ENCODE results near the gene MYO3B. TPM values are rescaled to one million over a fixed set of nuclear protein-coding genes. Genes with fewer than 3 reads are reported as not detected.

Gene MYO3B
- total RNA-seq, 2 experiments from 2014 or later = 0.17 TPM; not detected in 1

DNA sequence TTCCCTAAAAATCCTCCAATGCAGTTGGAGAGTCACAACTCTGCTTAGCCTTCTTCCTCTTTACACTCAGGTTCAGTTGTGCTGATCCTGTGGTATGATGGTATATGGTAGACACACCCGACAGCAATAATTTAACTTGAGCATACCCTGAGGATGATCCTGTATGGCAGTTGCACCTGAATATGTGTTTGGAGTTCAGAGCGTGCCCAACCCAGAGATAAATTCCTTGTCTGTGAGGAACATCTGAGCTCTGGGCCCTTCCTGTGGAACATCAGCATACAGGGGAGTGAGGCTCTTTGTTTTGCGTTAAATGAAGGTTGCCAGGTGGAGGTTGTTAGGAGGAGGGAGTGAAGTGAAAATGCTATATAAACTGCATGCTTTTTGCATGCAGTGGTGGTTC lies 187.7 kb downstream of the MYO3B start:
- no peak overlapping the region for H3K4me3 Mint-ChIP-seq
- peaks cover 10% of the 10 kb centered on the region for H3K27me3 Mint-ChIP-seq (ENCODE audit: low read depth)
- H3K4me1 Mint-ChIP-seq (ENCODE audit: low read depth) = peaks cover 47% of the 10 kb centered on the region
- intact Hi-C loops (cut with micrococcal nuclease) = loop anchor here (10.0 kb wide), 1 partner anchor 719 kb away; no protein-coding TSS in a partner anchor
- no peaks in the 10 kb centered on the region for H3K36me3 Mint-ChIP-seq (ENCODE audit: low read depth)
- DNase-seq = no peak
- CTCF ChIA-PET = interaction anchor here (0.9 to 1.6 kb wide), 2 partner anchors 44 to 447 kb away, joined by 3 to 4 read pairs; no protein-coding TSS in a partner anchor
- no peak overlapping the region for H3K27ac Mint-ChIP-seq
- no peaks in the 10 kb centered on the region for H3K9me3 Mint-ChIP-seq

DNA sequence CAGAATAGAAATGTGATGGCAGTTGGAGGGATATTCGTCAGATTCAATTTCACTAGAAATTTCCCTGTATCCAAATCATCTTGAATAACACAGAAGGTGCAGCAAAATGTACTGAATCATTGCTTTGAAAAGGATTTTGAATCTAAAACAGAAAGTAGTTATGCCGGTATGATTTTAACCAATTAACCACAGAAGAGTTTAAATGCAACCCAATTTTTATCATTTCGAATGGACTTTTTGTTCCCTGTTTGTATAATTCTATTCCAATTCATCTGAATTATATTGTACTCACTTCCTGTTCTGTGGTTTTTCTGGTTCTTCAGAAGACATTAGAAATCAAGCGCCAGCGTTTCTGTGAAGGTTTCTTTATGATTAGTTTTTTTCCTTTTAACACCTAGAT lies 190.4 kb downstream of the MYO3B start:
- Mint-ChIP-seq H3K4me3 (no peak overlapping the region), H3K4me1 (ENCODE audit: low read depth) (peaks cover 34% of the 10 kb centered on the region), H3K27me3 (ENCODE audit: low read depth) (peaks cover 18% of the 10 kb centered on the region), H3K36me3 (ENCODE audit: low read depth) (no peaks in the 10 kb centered on the region), H3K9me3 (no peaks in the 10 kb centered on the region), H3K27ac (no peak overlapping the region)
- CTCF ChIA-PET = interaction anchor here (3.9 kb wide), 1 partner anchor 446 kb away, joined by 45 read pairs; the partner anchor contains the start of gene GAD1
- no peak for DNase-seq
- intact Hi-C loops (cut with micrococcal nuclease) = loop anchor here (10.0 kb wide), 1 partner anchor 716 kb away; no protein-coding TSS in a partner anchor

DNA sequence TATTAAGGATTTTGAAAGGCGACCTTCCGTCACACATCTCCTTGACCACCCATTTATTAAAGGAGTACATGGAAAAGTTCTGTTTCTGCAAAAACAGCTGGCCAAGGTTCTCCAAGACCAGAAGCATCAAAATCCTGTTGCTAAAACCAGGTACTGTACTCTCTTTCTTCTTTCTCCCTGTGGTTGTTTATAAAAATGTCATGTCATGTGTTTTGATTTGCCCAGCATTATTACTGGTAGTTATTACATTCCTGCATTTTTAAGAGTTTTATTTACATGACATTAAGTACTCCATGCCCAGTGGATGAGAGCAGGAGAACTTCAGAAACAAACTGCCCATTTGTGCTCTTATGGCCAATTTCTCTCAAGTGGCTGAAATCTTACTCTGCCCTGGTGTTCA lies 191.3 kb downstream of the MYO3B start:
- no peaks in the 10 kb centered on the region for H3K36me3 Mint-ChIP-seq (ENCODE audit: low read depth)
- peaks cover 29% of the 10 kb centered on the region for H3K4me1 Mint-ChIP-seq (ENCODE audit: low read depth)
- DNase-seq = no peak
- H3K27me3 Mint-ChIP-seq (ENCODE audit: low read depth) = peaks cover 24% of the 10 kb centered on the region
- CTCF ChIA-PET = interaction anchor here (0.6 to 3.9 kb wide), 13 partner anchors 8 to 504 kb away, joined by 3 to 45 read pairs (median 5); partner anchors contain the start of genes ERICH2 and GAD1
- no peak overlapping the region for H3K4me3 Mint-ChIP-seq
- intact Hi-C loops (cut with micrococcal nuclease) = loop anchor here (10.0 kb wide), 1 partner anchor 716 kb away; no protein-coding TSS in a partner anchor
- H3K27ac Mint-ChIP-seq = no peak overlapping the region
- no peaks in the 10 kb centered on the region for H3K9me3 Mint-ChIP-seq

DNA sequence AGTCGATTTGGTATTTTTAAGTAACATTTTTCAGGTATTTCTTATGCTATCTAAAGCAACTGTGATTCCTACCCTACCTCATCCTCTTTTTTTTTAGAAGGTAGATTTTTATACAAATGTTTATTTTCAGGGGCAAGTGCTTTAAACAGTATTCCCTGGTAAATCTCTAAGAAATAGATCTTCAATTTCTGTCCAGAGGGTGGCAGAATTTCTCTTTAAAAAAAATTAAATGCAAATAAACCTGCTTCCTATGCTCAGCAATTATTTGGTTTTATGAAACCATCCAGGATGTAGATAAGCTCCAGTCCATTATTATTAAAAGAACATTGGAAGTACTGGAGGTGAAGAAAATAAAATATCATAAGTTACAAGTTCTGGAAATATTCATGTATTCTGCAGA lies 191.9 kb downstream of the MYO3B start:
- peaks cover 25% of the 10 kb centered on the region for H3K27me3 Mint-ChIP-seq (ENCODE audit: low read depth)
- CTCF ChIA-PET = interaction anchor here (0.6 to 3.9 kb wide), 17 partner anchors 9 to 603 kb away, joined by 3 to 45 read pairs (median 5); partner anchors contain the start of genes ERICH2 and GAD1
- no peak overlapping the region for H3K27ac Mint-ChIP-seq
- H3K4me1 Mint-ChIP-seq (ENCODE audit: low read depth) = peaks cover 29% of the 10 kb centered on the region
- no peak overlapping the region for H3K4me3 Mint-ChIP-seq
- no peaks in the 10 kb centered on the region for H3K9me3 Mint-ChIP-seq
- H3K36me3 Mint-ChIP-seq (ENCODE audit: low read depth) = no peaks in the 10 kb centered on the region
- no peak for DNase-seq
- intact Hi-C loops (cut with micrococcal nuclease) = loop anchor here (1.0 to 10.0 kb wide), 4 partner anchors 8 to 715 kb away; no protein-coding TSS in a partner anchor

DNA sequence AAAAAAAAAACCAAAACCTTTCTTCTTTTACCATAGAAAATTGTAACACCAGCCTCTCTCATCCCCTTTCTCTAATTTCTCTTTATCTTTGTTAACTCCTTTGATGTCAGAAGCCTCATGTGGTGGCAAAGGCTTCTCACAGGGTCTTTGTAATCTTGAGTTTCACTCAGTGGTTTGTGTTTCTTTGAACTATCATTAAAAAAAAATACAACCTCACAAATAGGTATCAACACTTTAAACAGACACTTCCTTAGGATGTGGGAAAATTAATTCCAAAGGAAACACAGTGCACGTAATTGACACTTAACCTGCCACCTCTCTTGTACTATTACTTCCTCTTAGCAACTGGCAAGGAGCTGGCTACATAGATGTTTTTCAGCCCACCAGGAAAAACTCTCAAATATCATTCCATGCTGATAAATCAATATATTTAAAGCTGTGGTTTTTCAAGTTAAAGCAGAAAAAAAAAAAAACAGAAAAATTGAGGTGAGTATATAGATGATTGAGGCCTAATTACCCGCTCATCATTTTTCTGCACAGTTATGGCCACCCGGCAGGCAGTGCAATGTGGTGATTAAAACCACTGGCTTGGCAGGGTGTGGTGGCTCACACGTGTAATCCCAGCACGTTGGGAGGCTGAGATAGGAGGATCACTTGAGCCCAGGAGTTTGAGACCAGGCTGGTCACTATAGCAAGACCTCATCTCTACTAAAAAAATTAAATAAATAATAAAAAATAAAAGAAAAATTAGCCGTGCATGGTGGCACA lies 193.5 kb downstream of the MYO3B start:
- Mint-ChIP-seq H3K27me3 (ENCODE audit: low read depth) (peaks cover 28% of the 10 kb centered on the region), H3K27ac (no peak overlapping the region), H3K4me1 (ENCODE audit: low read depth) (peaks cover 31% of the 10 kb centered on the region), H3K9me3 (no peaks in the 10 kb centered on the region), H3K4me3 (no peak overlapping the region), H3K36me3 (ENCODE audit: low read depth) (no peaks in the 10 kb centered on the region)
- no peak for DNase-seq
- intact Hi-C loops (cut with micrococcal nuclease) = no loop called here
- CTCF ChIA-PET = interaction anchor here (0.7 to 3.9 kb wide), 5 partner anchors 8 to 443 kb away, joined by 3 to 45 read pairs (median 10); partner anchors contain the start of gene GAD1

- peaks cover 15% of the 10 kb centered on the region for H3K4me1 Mint-ChIP-seq (ENCODE audit: low read depth)
- no peak overlapping the region for H3K4me3 Mint-ChIP-seq
- CTCF ChIA-PET = interaction anchor here (0.7 kb wide), 1 partner anchor 34 kb away, joined by 4 read pairs; no protein-coding TSS in a partner anchor
These were observed 197.2 kb downstream of the MYO3B start for GRCh38 chr2:170375192-170375591.

DNA sequence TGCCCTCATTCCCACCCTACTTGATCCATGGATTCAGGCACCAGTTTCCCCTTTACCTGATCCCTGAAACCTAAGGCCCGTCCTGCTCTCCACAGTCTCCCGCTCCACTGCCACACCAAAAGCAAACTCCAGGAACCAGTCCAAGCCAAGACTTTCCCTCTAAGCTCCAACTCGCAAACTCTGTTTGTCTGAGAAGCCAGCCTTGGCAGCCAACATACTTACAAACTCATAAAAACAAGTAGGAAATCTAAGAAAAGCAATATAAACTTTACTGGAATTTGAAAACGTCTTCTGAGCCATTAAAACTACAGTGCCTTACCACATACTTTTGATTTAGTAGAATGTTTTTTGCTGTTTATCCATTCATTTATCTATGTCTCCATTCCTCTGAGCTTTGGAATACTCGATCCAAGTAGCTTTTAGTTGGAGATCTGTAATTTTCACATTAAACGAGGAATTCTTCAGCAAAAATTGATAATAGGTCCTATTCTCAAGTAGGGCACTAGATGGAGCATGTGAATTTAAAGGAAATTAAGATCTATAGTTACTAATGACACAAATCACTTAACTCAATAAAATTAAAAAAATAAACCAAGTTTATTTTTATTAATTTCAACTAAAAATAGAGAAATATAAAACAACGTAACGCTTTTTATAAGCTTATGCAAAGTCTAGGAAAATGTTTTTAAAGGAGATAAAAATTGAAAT lies 199.7 kb downstream of the MYO3B start:
- Mint-ChIP-seq H3K4me1 (ENCODE audit: low read depth) (peaks cover 2% of the 10 kb centered on the region), H3K4me3 (no peak overlapping the region), H3K9me3 (no peaks in the 10 kb centered on the region), H3K27me3 (ENCODE audit: low read depth) (peaks cover 25% of the 10 kb centered on the region), H3K36me3 (ENCODE audit: low read depth) (no peaks in the 10 kb centered on the region), H3K27ac (no peak overlapping the region)
- CTCF ChIA-PET = interaction anchor here (0.9 to 1.9 kb wide), 3 partner anchors 16 to 53 kb away, joined by 4 to 5 read pairs (median 5); no protein-coding TSS in a partner anchor
- no peak for DNase-seq
- intact Hi-C loops (cut with micrococcal nuclease) = no loop called here

More at GRCh38 chr2:170375192-170375591, 197.2 kb downstream of the MYO3B start:
- H3K9me3 Mint-ChIP-seq = no peaks in the 10 kb centered on the region
- no peak overlapping the region for H3K27ac Mint-ChIP-seq
- DNase-seq = no peak
- intact Hi-C loops (cut with micrococcal nuclease) = no loop called here
- no peaks in the 10 kb centered on the region for H3K36me3 Mint-ChIP-seq (ENCODE audit: low read depth)
- peaks cover 31% of the 10 kb centered on the region for H3K27me3 Mint-ChIP-seq (ENCODE audit: low read depth)

DNA sequence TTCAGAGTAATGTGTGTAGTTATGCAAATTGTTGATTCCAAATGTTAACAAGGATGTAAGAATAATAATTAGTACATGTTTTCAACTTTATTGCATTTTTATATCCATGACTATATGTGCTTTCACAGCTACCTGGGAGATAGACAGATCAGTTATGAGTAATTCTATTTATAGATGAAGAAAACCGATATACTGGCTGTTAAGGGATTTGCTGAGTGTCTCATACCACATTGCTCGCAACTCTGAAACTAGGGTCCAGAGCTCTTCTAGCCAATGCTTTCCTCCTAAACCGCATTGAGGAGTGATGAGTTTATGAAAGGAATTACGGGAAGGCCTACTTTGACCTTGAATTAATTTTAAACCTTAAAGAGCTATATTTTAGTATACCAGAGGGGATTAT lies 202.3 kb downstream of the MYO3B start:
- CTCF ChIA-PET = interaction anchor here (1.3 to 1.8 kb wide), 3 partner anchors 10 to 28 kb away, joined by 6 to 9 read pairs (median 7); no protein-coding TSS in a partner anchor
- Mint-ChIP-seq H3K4me3 (no peak overlapping the region), H3K27me3 (ENCODE audit: low read depth) (peaks cover 14% of the 10 kb centered on the region), H3K36me3 (ENCODE audit: low read depth) (no peaks in the 10 kb centered on the region), H3K4me1 (ENCODE audit: low read depth) (no peaks in the 10 kb centered on the region), H3K9me3 (no peaks in the 10 kb centered on the region), H3K27ac (no peak overlapping the region)
- DNase-seq = no peak
- intact Hi-C loops (cut with micrococcal nuclease) = no loop called here

- intact Hi-C loops (cut with micrococcal nuclease) = no loop called here
- Mint-ChIP-seq H3K36me3 (ENCODE audit: low read depth) (no peaks in the 10 kb centered on the region), H3K27ac (no peak overlapping the region), H3K4me1 (ENCODE audit: low read depth) (no peaks in the 10 kb centered on the region), H3K4me3 (no peak overlapping the region), H3K9me3 (no peaks in the 10 kb centered on the region), H3K27me3 (ENCODE audit: low read depth) (peaks cover 17% of the 10 kb centered on the region)
- no peak for DNase-seq
- CTCF ChIA-PET = interaction anchor here (0.5 to 0.7 kb wide), 2 partner anchors 434 to 435 kb away, joined by 3 to 5 read pairs; partner anchors contain the start of gene GAD1
These were observed 203.7 kb downstream of the MYO3B start for GRCh38 chr2:170381678-170382077.

GRCh38 chr2:170386554-170386953 lies 208.6 kb downstream of the MYO3B start:
- no peaks in the 10 kb centered on the region for H3K4me1 Mint-ChIP-seq (ENCODE audit: low read depth)
- CTCF ChIA-PET = no interaction called here
- intact Hi-C loops (cut with micrococcal nuclease) = no loop called here
- no peak overlapping the region for H3K4me3 Mint-ChIP-seq
- DNase-seq = no peak
- H3K9me3 Mint-ChIP-seq = no peaks in the 10 kb centered on the region
- H3K27ac Mint-ChIP-seq = no peak overlapping the region
- no peaks in the 10 kb centered on the region for H3K36me3 Mint-ChIP-seq (ENCODE audit: low read depth)
- H3K27me3 Mint-ChIP-seq (ENCODE audit: low read depth) = peaks cover 23% of the 10 kb centered on the region

- no peak overlapping the region for H3K27ac Mint-ChIP-seq
- no peak for DNase-seq
- H3K27me3 Mint-ChIP-seq (ENCODE audit: low read depth) = peaks cover 35% of the 10 kb centered on the region
- no peaks in the 10 kb centered on the region for H3K36me3 Mint-ChIP-seq (ENCODE audit: low read depth)
- no peak overlapping the region for H3K4me3 Mint-ChIP-seq
- CTCF ChIA-PET = no interaction called here
- no peaks in the 10 kb centered on the region for H3K4me1 Mint-ChIP-seq (ENCODE audit: low read depth)
- no peaks in the 10 kb centered on the region for H3K9me3 Mint-ChIP-seq
- intact Hi-C loops (cut with micrococcal nuclease) = no loop called here
These were observed 213.1 kb downstream of the MYO3B start for GRCh38 chr2:170391018-170391417.

GRCh38 chr2:170391697-170392096 lies 213.8 kb downstream of the MYO3B start:
- no peak for DNase-seq
- Mint-ChIP-seq H3K4me3 (no peak overlapping the region), H3K9me3 (no peaks in the 10 kb centered on the region), H3K36me3 (ENCODE audit: low read depth) (no peaks in the 10 kb centered on the region), H3K4me1 (ENCODE audit: low read depth) (peaks cover 2% of the 10 kb centered on the region), H3K27me3 (ENCODE audit: low read depth) (peaks cover 38% of the 10 kb centered on the region), H3K27ac (no peak overlapping the region)
- CTCF ChIA-PET = no interaction called here
- intact Hi-C loops (cut with micrococcal nuclease) = no loop called here

All from activated naive CD4-positive, alpha-beta T cell treated with anti-CD3 and anti-CD28 coated beads for 36 hours (primary cell).